Measurements from ENCODE around the gene OAS3. TPM values are rescaled to one million over a fixed set of nuclear protein-coding genes. Genes with fewer than 3 reads are reported as not detected.
A peak's percentile ranks its signal among the peaks of the same experiment; 100 is the strongest.

OAS3 gene
- polyA plus RNA-seq, 1 experiment: 6.7 TPM

- DNase-seq (ENCODE audit: low read depth): no peak
- Histone ChIP-seq H3K27me3 (ENCODE audit: control insufficient read depth, insufficient read depth, low read length) (no peaks in the 10 kb centered on the region), H3K4me3 (ENCODE audit: low read depth, low read length) (no peak overlapping the region), H3K36me3 (ENCODE audit: control insufficient read depth, insufficient read depth, low read length) (no peaks in the 10 kb centered on the region)
- ChIA-PET CTCF (interaction anchor here (0.6 to 2.4 kb wide), 7 partner anchors 16 to 298 kb away, joined by 3 to 6 read pairs (median 3); no protein-coding TSS in a partner anchor), POLR2A (no interaction called here)
- peak; percentile 70 for TF ChIP-seq CTCF (IDR thresholded peaks at IDR 0.05; ENCODE audit: insufficient read depth, low read depth, low read length)
Observed at GRCh38 chr12:112900298-112901145, 37.8 kb upstream of the OAS3 start.

- CTCF ChIA-PET: interaction anchor here (0.8 to 2.4 kb wide), 2 partner anchors 17 to 21 kb away, joined by 3 to 6 read pairs; no protein-coding TSS in a partner anchor
- Histone ChIP-seq H3K4me3 (ENCODE audit: low read depth, low read length) (no peak overlapping the region), H3K36me3 (ENCODE audit: control insufficient read depth, insufficient read depth, low read length) (no peaks in the 10 kb centered on the region), H3K27me3 (ENCODE audit: control insufficient read depth, insufficient read depth, low read length) (no peaks in the 10 kb centered on the region)
- DNase-seq (ENCODE audit: low read depth): no peak
- TF ChIP-seq CTCF (IDR thresholded peaks at IDR 0.05; ENCODE audit: insufficient read depth, low read depth, low read length): no peak
- POLR2A ChIA-PET: no interaction called here
Observed at GRCh38 chr12:112901271-112901670, 37.0 kb upstream of the OAS3 start.

GRCh38 chr12:112904571-112904970 is 33.7 kb upstream of the OAS3 start:
- CTCF ChIA-PET: interaction anchor here (1.1 kb wide), 1 partner anchor 88 kb away, joined by 3 read pairs; no protein-coding TSS in a partner anchor
- Histone ChIP-seq H3K27me3 (ENCODE audit: control insufficient read depth, insufficient read depth, low read length) (no peaks in the 10 kb centered on the region), H3K36me3 (ENCODE audit: control insufficient read depth, insufficient read depth, low read length) (no peaks in the 10 kb centered on the region), H3K4me3 (ENCODE audit: low read depth, low read length) (no peak overlapping the region)
- no peak for DNase-seq (ENCODE audit: low read depth)
- no peak for TF ChIP-seq CTCF (IDR thresholded peaks at IDR 0.05; ENCODE audit: insufficient read depth, low read depth, low read length)
- POLR2A ChIA-PET: no interaction called here

GRCh38 chr12:112905451-112906089 is 32.7 kb upstream of the OAS3 start:
- CTCF ChIA-PET: no interaction called here
- POLR2A ChIA-PET: no interaction called here

More at GRCh38 chr12:112905451-112906089, 32.7 kb upstream of the OAS3 start:
- TF ChIP-seq CTCF (IDR thresholded peaks at IDR 0.05; ENCODE audit: insufficient read depth, low read depth, low read length): no peak
- Histone ChIP-seq H3K27me3 (ENCODE audit: control insufficient read depth, insufficient read depth, low read length) (no peaks in the 10 kb centered on the region), H3K4me3 (ENCODE audit: low read depth, low read length) (no peak overlapping the region), H3K36me3 (ENCODE audit: control insufficient read depth, insufficient read depth, low read length) (no peaks in the 10 kb centered on the region)
- DNase-seq (ENCODE audit: low read depth): no peak

All from BJ (cell line).